AG10803 (cell line): ENCODE results near the gene SMIM20.

ENCODE experiments used
- DNase-seq: peaks from one replicate; pipeline ENCODE4 v3.0.0; 2010; ENCODE audit warnings: low read depth
- H3K4me3 ChIP-seq: 2 replicates; pipeline ENCODE4 v1.5.1; 2011; ENCODE audit warnings: mild to moderate bottlenecking, low read length, control low read depth
- TF ChIP-seq, protein P1 (sequence below): conservative IDR thresholded peaks from 2 replicates; pipeline ENCODE4 v1.5.1; 2011; ENCODE audit warnings: mild to moderate bottlenecking, low read length, control low read depth, inconsistent platforms

SMIM20 gene

DNA sequence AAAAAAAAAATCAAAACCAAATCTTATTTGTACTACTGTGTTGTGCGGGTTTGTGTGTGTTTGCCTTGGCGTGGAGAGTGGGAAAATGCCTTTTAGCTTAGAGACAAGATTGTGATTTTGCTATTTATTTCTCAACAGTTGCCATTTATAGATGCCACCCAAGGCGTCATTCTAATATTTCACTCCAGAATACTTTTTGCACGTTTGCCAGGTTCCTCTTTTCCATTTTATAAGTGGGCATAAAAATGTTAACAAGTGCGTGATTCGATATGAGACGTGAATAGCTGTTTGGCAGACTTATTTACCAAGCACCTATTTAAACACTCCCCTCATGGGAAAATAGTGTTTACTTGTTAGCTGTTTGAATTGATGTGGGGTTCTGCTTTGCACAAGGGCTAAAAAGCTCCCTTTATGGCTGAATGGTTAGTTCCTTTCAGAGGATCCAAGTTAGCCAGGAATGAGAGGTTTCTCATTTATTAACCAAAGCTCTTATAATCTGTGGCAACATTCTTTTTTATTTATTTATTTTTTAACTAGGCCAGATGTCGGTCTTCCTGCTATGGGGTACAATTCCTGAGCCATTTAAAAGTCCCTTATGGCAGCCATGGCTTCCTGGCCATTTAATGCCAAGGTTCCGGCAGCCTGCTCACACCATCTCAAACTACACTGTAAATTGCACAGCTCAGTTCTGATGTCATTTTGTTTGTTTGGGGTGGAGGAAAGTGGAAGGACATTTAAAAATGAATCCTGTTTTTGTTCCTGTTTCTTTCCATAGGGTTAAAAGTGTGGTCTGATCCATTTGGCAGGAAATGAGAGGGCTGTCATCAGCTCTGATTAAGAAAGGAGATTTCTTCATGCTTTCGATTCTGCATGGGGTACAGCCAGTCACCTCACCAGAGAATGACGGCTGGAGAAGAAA lies 14.6 kb downstream of the SMIM20 start:
- peak; percentile 62 for DNase-seq
- H3K4me3 ChIP-seq, result peak overlapping the region; percentile 5; the same call in 1 of the 2 replicates

DNA sequence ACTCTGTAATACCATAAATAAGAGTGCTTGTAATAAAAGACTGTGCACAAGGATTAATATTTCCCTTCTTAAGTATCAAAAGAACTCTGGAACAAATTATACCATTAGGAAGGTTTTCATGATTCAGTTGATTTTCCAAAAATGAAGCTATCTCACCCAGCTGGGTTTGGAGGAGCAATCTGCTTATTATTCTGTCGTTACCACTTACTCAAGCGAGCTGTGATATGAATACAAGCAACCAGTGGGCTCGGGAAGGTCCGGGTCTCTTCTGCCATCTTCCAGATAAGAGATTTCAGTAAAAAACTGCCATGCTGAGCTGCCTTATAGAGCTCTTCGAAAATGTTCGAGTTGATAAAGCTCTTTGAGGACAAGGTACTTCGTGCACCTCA lies 15.3 kb downstream of the SMIM20 start:
- no peak overlapping the region for H3K4me3 ChIP-seq
- no peak for DNase-seq
- TF ChIP-seq, protein P1, sequence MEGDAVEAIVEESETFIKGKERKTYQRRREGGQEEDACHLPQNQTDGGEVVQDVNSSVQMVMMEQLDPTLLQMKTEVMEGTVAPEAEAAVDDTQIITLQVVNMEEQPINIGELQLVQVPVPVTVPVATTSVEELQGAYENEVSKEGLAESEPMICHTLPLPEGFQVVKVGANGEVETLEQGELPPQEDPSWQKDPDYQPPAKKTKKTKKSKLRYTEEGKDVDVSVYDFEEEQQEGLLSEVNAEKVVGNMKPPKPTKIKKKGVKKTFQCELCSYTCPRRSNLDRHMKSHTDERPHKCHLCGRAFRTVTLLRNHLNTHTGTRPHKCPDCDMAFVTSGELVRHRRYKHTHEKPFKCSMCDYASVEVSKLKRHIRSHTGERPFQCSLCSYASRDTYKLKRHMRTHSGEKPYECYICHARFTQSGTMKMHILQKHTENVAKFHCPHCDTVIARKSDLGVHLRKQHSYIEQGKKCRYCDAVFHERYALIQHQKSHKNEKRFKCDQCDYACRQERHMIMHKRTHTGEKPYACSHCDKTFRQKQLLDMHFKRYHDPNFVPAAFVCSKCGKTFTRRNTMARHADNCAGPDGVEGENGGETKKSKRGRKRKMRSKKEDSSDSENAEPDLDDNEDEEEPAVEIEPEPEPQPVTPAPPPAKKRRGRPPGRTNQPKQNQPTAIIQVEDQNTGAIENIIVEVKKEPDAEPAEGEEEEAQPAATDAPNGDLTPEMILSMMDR, result no peak

More for the DNA sequence above, 14.6 kb downstream of the SMIM20 start:
- TF ChIP-seq, protein P1, result no peak

DNA sequence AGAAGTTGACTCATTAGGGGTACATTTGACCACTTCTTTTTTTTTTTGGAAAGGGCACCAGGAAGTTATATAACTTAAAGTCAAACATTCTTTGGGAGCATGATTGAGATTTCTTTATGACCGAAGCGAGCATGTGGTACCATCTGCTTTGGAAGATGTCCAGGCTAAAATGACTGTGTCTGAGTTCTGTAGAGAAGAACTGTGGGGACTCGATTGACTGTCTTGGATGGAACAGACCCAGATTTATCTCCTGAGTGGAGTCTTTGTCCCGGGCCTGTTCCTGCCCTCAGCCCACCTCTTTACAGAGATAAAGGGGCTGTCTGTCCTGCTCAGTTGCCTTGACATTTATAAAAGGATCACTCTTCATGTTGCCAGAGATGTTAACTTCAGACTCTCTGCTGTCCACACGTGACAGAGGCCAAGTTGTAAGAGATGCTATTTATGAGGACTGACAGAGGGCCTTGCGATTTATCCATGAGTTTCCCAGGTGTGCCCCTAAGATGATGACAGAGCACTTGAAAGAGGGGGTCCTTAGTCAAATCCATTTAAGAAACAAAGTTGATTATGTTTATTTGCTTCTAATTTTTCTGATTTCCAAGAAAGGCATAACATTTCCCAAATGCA lies 16.8 kb downstream of the SMIM20 start:
- TF ChIP-seq, protein P1, result no peak
- no peak for DNase-seq
- H3K4me3 ChIP-seq, result no peak overlapping the region

DNA sequence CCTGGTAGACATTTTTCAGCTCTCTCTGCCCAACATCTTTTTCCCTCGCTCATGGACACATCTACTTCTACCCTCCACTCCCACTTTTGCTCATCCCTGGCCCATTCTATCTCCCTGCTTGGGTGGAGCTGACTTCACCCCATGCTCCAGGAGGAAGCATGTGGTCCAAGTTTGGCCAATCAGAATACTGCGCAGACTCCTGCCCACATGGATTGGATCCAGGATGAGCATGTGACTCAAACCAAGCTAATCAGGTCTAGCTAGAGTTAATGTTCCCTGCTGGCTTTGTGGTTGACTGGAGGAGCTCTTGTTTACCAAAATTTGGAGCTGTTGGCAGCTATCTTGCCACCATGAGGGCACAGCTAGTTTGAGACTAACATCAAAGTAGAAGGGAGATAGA lies 22.7 kb downstream of the SMIM20 start:
- no peak for DNase-seq
- TF ChIP-seq, protein P1, result no peak
- no peak overlapping the region for H3K4me3 ChIP-seq

DNA sequence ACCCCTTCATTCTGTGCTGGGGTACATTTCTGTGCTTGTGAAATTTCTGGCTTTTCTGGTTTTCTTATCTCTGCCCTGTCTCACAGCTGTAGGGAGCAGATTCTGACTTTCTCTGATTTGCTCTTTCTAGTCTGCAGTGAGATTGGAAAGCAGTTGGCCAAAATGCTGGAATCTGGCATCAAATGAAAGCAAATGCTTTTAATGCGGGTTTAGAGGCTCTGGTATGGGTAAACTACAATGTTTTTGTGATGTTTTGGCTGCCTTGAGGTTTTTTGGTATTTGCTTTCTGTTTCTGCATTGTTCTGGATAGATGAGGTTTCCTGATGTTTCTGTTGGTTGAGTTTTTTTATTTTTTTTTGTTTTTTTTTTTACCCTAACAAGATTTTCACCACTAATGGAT lies 23.8 kb downstream of the SMIM20 start:
- TF ChIP-seq, protein P1, result no peak
- no peak overlapping the region for H3K4me3 ChIP-seq
- peak; percentile 91 for DNase-seq

DNA sequence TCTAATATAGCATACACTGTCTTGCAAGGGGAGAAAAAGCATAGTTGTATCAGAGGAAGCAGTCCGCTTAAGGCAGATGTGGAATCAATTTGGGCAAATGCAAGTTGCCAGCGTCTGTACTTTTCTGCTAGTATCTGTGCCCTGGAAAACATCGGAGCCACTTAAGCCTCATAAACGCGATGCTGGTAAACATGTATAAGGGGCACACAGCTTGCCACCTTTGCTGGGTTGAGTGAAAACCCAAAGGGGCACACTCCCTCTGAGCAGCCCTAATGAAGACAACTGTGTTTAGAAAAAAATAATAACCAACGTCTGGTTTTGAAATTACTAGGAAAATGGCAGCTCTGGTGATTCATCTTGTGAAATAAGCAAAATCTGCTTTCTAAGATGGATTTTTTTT lies 24.3 kb downstream of the SMIM20 start:
- TF ChIP-seq, protein P1, result no peak
- DNase-seq, result no peak
- H3K4me3 ChIP-seq, result peak overlapping the region; percentile 17
